GM10248 (cell line): ENCODE data around the gene AMIGO1.
"Not testable (repeated sequence)": the region's sequence is repeated elsewhere in the genome, so short reads cannot be mapped to it uniquely, and the experiment has no call there.

ENCODE experiments used
- CTCF ChIA-PET: fragments of 300-600 bp; sonication (Branson Sonifier 250); formaldehyde crosslinking; extraction: SDS; loops from one replicate; lab custom pipeline; 2021; ENCODE audit warnings: antibody characterized with exemption; lab: Yijun Ruan, JAX
- POLR2A ChIA-PET: fragments of 350-650 bp; sonication (Branson Sonifier 250); formaldehyde crosslinking; extraction: SDS; loops from one replicate; lab custom pipeline; 2020; ENCODE audit warnings: antibody characterized with exemption; lab: Yijun Ruan, JAX
- DNase-seq: peaks from one replicate; pipeline ENCODE4 v3.0.0; 2012; ENCODE audit errors: extremely low spot score
- CTCF ChIP-seq: IDR thresholded peaks from 2 replicates; pipeline ENCODE4 v1.5.1; 2012; ENCODE audit warnings: mild to moderate bottlenecking, low read depth; ENCODE audit errors: extremely low read depth, missing control alignments, control extremely low read depth

The AMIGO1 gene

GRCh38 chr1:109479311-109479710 lies 30.2 kb downstream of the AMIGO1 start:
- ChIA-PET CTCF (interaction anchor here (1.4 to 43.8 kb wide), 3 partner anchors 12 to 88 kb away, joined by 3 to 1898 read pairs (median 10); partner anchors contain the start of gene GPR61), POLR2A (no interaction called here)
- DNase-seq: no peak
- TF ChIP-seq CTCF: no peak

GRCh38 chr1:109478806-109479205 lies 30.7 kb downstream of the AMIGO1 start:
- DNase-seq: no peak
- no peak for TF ChIP-seq CTCF
- ChIA-PET POLR2A (no interaction called here), CTCF (interaction anchor here (1.2 to 43.8 kb wide), 5 partner anchors 12 to 87 kb away, joined by 3 to 1898 read pairs (median 4); partner anchors contain the start of genes CYB561D1 and GPR61)

- TF ChIP-seq CTCF: no peak
- POLR2A ChIA-PET: no interaction called here
- CTCF ChIA-PET: interaction anchor here (1.2 to 43.8 kb wide), 4 partner anchors 16 to 86 kb away, joined by 3 to 1898 read pairs (median 4); partner anchors contain the start of genes CYB561D1 and GPR61
- DNase-seq: no peak
Measured at GRCh38 chr1:109477821-109478220, 31.7 kb downstream of the AMIGO1 start.

GRCh38 chr1:109476825-109477224 lies 32.7 kb downstream of the AMIGO1 start:
- POLR2A ChIA-PET: no interaction called here

GRCh38 chr1:109475261-109475660 lies 34.3 kb downstream of the AMIGO1 start:
- no peak for TF ChIP-seq CTCF
- no peak for DNase-seq
- CTCF ChIA-PET: interaction anchor here (1.7 to 5.5 kb wide), 3 partner anchors 14 to 57 kb away, joined by 9 to 26 read pairs (median 11); partner anchors contain the start of gene CYB561D1
- POLR2A ChIA-PET: no interaction called here

More at GRCh38 chr1:109476825-109477224, 32.7 kb downstream of the AMIGO1 start:
- DNase-seq: no peak
- CTCF ChIA-PET: interaction anchor here (2.4 kb wide), 1 partner anchor 17 kb away, joined by 9 read pairs; the partner anchor contains the start of gene CYB561D1
- TF ChIP-seq CTCF: no peak

GRCh38 chr1:109474697-109475096 lies 34.8 kb downstream of the AMIGO1 start:
- no peak for DNase-seq
- POLR2A ChIA-PET: no interaction called here
- no peak for TF ChIP-seq CTCF
- CTCF ChIA-PET: interaction anchor here (1.7 to 5.5 kb wide), 3 partner anchors 15 to 58 kb away, joined by 9 to 26 read pairs (median 11); partner anchors contain the start of gene CYB561D1

GRCh38 chr1:109473284-109474057 lies 36.1 kb downstream of the AMIGO1 start:
- DNase-seq, POLR2A ChIA-PET: not testable (repeated sequence)
- CTCF ChIA-PET: interaction anchor here (1.0 to 5.5 kb wide), 2 partner anchors 21 to 59 kb away, joined by 3 to 26 read pairs; partner anchors contain the start of gene CYB561D1
